Osteoblast (primary cell): Measurements from ENCODE around the gene FNDC8. TPM values are rescaled to one million over a fixed set of nuclear protein-coding genes. Genes with fewer than 3 reads are reported as not detected.

Source experiments
- DNase-seq: peaks from one replicate; pipeline ENCODE4 v3.0.0; 2011; ENCODE audit warnings: low spot score, mixed read lengths; ENCODE audit not compliant: insufficient read length; ENCODE audit errors: missing footprints
- H2AFZ ChIP-seq: 2 replicates; pipeline ENCODE4 v1.6.0; 2011; ENCODE audit warnings: mild to moderate bottlenecking, low read length
- H3K27ac ChIP-seq: 2 replicates; pipeline ENCODE4 v1.5.1; 2011; ENCODE audit warnings: mild to moderate bottlenecking, low read depth, low read length, moderate library complexity
- H3K27me3 ChIP-seq: 2 replicates; pipeline ENCODE4 v1.6.0; 2012; ENCODE audit warnings: mild to moderate bottlenecking, control low read depth, inconsistent platforms, low read length, moderate library complexity; ENCODE audit not compliant: insufficient read depth
- H3K36me3 ChIP-seq: 2 replicates; pipeline ENCODE4 v1.5.1; 2011; ENCODE audit warnings: mild to moderate bottlenecking, low read length, control low read depth, moderate library complexity; ENCODE audit not compliant: insufficient read depth
- H3K4me1 ChIP-seq: 2 replicates; pipeline ENCODE4 v1.5.1; 2011; ENCODE audit warnings: mild to moderate bottlenecking, low read length, control low read depth, moderate library complexity; ENCODE audit not compliant: insufficient read depth
- H3K4me2 ChIP-seq: 2 replicates; pipeline ENCODE4 v1.6.0; 2011; ENCODE audit warnings: mild to moderate bottlenecking, low read length; ENCODE audit not compliant: insufficient read depth
- H3K4me3 ChIP-seq: fragments of 200-600 bp; sonication (generic); 3 replicates; pipeline ENCODE4 v1.5.1; 2012; ENCODE audit warnings: mild to moderate bottlenecking, low read length, inconsistent platforms; ENCODE audit not compliant: insufficient read depth
- H3K79me2 ChIP-seq: 2 replicates; pipeline ENCODE4 v1.6.0; 2012; ENCODE audit warnings: mild to moderate bottlenecking, low read length, control low read depth, inconsistent platforms; ENCODE audit not compliant: insufficient read depth
- H3K9me3 ChIP-seq: 2 replicates; pipeline ENCODE4 v1.5.1; 2011; ENCODE audit warnings: low read depth, low read length, control low read depth
- H4K20me1 ChIP-seq: 2 replicates; pipeline ENCODE4 v1.6.0; 2012; ENCODE audit warnings: mild to moderate bottlenecking, low read length, control low read depth; ENCODE audit not compliant: insufficient read depth
- total RNA-seq: library from RNA; depleted of rRNA; stranded (reverse); fragments of >200 nt; gene quantifications from 2 replicates; pipeline ENCODE4 v1.2.3, GENCODE V29; 2012
- TF ChIP-seq, protein P1 (sequence below): IDR thresholded peaks from 2 replicates; pipeline ENCODE4 v1.5.1; 2011; ENCODE audit warnings: mild to moderate bottlenecking, low read depth, low read length, moderate library complexity; ENCODE audit errors: extremely low read depth

The FNDC8 gene
- total RNA-seq, 1 donor, result not detected

DNA sequence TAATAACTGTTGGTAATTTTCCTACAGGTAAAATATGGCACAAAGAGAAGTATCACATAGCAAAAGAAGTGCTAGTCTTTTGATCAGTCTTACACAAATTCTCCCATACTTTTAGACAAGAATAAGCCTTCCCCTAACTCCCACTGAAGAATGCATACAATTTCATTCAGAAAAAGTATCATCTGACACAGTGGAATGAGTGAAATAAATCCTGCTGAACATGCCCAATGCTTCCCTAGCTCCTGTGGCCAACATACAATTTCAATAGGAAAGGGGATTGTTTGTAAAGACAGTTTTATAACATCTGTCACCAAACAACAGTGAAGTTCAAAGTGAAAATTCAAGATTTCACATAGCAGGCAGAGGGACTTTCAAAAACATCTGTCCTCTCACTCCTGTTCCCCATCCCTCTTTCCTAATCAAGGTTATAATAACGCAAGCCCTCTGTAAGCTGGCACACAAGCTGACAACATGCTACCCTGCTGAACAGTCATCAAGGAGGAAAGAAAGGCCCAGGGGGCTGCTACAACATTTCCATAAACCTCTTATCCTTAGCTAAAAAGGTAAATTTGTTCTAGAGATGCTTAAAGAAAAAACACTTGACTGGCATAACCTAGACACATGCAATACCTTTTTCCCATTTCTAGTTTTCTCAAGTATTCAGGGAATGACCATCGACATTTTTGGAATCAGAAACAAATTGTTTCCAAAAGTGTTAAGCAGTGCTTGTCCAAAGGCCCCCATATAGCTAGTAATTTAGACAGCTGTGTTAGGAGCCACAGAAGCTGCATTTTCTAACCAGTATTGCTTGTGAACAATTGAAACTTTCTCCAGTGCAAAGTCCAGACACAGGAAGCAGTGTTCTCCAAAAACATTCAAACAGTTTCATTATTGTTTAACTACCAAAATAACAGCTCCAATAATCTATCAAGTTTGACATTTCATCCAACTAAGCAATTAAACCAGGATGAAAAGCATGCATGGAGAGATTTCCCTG lies 46.4 kb upstream of the FNDC8 start:
- H3K27me3 ChIP-seq, result no peaks in the 10 kb centered on the region
- H3K4me2 ChIP-seq, result peak overlapping the region; percentile 30
- no peaks in the 10 kb centered on the region for H3K36me3 ChIP-seq
- H3K79me2 ChIP-seq, result peaks cover 82% of the 10 kb centered on the region
- no peak for DNase-seq
- no peaks in the 10 kb centered on the region for H3K9me3 ChIP-seq
- H2AFZ ChIP-seq, result no peak overlapping the region
- no peak overlapping the region for H3K4me3 ChIP-seq
- TF ChIP-seq, protein P1, sequence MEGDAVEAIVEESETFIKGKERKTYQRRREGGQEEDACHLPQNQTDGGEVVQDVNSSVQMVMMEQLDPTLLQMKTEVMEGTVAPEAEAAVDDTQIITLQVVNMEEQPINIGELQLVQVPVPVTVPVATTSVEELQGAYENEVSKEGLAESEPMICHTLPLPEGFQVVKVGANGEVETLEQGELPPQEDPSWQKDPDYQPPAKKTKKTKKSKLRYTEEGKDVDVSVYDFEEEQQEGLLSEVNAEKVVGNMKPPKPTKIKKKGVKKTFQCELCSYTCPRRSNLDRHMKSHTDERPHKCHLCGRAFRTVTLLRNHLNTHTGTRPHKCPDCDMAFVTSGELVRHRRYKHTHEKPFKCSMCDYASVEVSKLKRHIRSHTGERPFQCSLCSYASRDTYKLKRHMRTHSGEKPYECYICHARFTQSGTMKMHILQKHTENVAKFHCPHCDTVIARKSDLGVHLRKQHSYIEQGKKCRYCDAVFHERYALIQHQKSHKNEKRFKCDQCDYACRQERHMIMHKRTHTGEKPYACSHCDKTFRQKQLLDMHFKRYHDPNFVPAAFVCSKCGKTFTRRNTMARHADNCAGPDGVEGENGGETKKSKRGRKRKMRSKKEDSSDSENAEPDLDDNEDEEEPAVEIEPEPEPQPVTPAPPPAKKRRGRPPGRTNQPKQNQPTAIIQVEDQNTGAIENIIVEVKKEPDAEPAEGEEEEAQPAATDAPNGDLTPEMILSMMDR, result no peak
- H3K4me1 ChIP-seq, result peaks cover 12% of the 10 kb centered on the region
- H3K27ac ChIP-seq, result no peak overlapping the region
- peaks cover 12% of the 10 kb centered on the region for H4K20me1 ChIP-seq

DNA sequence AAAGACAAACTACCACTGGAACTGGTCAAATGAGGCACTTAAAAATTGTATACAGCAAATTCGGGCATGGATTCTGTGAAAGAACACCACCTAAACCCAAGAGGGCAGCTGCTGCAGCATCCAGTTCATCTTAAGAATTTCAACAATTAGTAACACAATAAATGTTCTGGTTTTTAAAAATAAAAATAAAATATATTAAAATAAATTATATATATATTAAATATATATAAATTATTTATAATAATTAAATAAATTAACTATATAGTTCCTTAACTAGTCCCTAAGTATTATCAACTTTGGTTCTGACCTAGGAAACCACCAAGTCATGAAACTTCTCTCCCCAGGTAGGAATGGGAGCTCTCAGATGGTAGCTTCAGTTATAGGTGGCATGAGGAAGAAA lies 44.5 kb upstream of the FNDC8 start:
- no peak overlapping the region for H2AFZ ChIP-seq
- H3K4me2 ChIP-seq, result no peak overlapping the region
- no peak overlapping the region for H3K27ac ChIP-seq
- H3K9me3 ChIP-seq, result no peaks in the 10 kb centered on the region
- H3K4me3 ChIP-seq, result no peak overlapping the region
- H3K27me3 ChIP-seq, result no peaks in the 10 kb centered on the region
- TF ChIP-seq, protein P1, result no peak
- H3K4me1 ChIP-seq, result peaks cover 10% of the 10 kb centered on the region
- H3K79me2 ChIP-seq, result peaks cover 82% of the 10 kb centered on the region
- DNase-seq, result no peak
- no peaks in the 10 kb centered on the region for H3K36me3 ChIP-seq
- H4K20me1 ChIP-seq, result peaks cover 12% of the 10 kb centered on the region

DNA sequence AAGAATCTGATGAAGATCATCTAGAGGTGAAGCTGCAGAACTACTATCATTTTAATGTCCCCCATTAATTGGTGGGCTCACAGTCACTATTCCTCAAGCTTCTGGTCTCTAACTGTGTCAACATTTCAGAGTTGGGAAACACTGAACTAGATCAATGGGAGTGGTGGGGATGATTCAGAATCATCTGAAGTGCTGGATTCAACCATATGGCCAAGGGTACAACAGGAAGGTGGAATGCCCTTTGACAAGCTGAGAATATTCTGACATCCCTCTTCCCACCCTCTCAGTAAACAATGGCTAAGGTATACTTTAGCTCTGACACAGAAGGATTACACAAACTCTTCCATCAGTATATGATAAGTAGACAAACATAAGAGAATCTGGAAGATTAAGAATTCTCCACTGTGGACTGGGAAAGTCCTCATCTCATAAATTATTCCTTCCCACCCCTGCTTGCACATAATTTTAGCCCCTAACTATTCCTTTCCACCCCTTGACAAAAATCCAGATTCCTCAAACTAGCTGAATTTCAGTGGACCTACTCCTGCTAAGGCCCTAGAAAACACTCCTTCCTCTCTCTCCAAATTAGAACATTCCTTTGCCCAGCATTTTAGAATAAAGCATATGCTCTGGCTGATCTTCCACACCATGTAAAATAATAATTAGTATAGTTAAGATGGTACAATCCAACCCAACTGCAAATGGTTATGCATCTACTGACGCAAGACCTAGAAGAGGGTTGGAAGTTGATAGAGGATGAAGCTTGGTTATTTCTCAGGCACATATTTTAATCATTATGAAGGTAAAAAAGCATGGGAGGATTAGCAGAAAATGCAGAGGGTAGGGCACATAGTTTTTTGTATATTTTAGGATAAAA lies 41.6 kb upstream of the FNDC8 start:
- Histone ChIP-seq H3K4me2 (no peak overlapping the region), H3K36me3 (no peaks in the 10 kb centered on the region), H3K79me2 (peaks cover 81% of the 10 kb centered on the region), H3K27me3 (no peaks in the 10 kb centered on the region), H4K20me1 (peaks cover 12% of the 10 kb centered on the region), H3K4me3 (no peak overlapping the region), H3K4me1 (peaks cover 22% of the 10 kb centered on the region), H3K27ac (no peak overlapping the region), H3K9me3 (no peaks in the 10 kb centered on the region), H2AFZ (no peak overlapping the region)
- TF ChIP-seq, protein P1, result no peak
- DNase-seq, result no peak
